ENCODE results near the gene CCDC60.

The CCDC60 gene

GRCh38 chr12:119327471-119327870 is 7.1 kb upstream of the CCDC60 start:
- TF ChIP-seq, protein P1, sequence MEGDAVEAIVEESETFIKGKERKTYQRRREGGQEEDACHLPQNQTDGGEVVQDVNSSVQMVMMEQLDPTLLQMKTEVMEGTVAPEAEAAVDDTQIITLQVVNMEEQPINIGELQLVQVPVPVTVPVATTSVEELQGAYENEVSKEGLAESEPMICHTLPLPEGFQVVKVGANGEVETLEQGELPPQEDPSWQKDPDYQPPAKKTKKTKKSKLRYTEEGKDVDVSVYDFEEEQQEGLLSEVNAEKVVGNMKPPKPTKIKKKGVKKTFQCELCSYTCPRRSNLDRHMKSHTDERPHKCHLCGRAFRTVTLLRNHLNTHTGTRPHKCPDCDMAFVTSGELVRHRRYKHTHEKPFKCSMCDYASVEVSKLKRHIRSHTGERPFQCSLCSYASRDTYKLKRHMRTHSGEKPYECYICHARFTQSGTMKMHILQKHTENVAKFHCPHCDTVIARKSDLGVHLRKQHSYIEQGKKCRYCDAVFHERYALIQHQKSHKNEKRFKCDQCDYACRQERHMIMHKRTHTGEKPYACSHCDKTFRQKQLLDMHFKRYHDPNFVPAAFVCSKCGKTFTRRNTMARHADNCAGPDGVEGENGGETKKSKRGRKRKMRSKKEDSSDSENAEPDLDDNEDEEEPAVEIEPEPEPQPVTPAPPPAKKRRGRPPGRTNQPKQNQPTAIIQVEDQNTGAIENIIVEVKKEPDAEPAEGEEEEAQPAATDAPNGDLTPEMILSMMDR (IDR thresholded peaks at IDR 0.05; ENCODE audit: control extremely low read depth, extremely low read depth, low read depth, missing control alignments): no peak
- CTCF ChIA-PET: no interaction called here
- POLR2A ChIA-PET: no interaction called here

DNA sequence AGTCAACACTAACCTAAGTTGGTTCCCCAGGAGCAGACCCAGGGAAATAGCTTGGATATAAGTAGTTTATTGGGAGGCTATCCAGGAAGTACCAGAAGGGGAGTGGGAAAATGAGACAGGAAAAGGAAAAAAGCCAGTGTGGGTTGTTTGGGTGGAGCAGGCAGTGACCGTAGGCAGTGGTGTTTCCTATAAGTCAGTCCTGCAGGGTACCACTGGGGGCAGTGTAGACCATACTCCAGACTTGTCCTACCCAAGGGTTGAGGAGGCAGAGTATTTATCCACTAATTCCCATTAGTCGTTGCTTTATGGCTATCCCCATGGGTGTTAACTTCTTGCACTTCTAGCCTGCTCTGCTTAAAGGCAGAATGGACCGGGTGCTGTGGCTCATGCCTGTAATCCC is 6.4 kb upstream of the CCDC60 start:
- POLR2A ChIA-PET: no interaction called here
- DNase-seq (ENCODE audit: extremely low spot score): no peak
- CTCF ChIA-PET: no interaction called here
- TF ChIP-seq, protein P1 (IDR thresholded peaks at IDR 0.05; ENCODE audit: control extremely low read depth, extremely low read depth, low read depth, missing control alignments): no peak

More at GRCh38 chr12:119327471-119327870, 7.1 kb upstream of the CCDC60 start:
- DNase-seq (ENCODE audit: extremely low spot score): no peak

DNA sequence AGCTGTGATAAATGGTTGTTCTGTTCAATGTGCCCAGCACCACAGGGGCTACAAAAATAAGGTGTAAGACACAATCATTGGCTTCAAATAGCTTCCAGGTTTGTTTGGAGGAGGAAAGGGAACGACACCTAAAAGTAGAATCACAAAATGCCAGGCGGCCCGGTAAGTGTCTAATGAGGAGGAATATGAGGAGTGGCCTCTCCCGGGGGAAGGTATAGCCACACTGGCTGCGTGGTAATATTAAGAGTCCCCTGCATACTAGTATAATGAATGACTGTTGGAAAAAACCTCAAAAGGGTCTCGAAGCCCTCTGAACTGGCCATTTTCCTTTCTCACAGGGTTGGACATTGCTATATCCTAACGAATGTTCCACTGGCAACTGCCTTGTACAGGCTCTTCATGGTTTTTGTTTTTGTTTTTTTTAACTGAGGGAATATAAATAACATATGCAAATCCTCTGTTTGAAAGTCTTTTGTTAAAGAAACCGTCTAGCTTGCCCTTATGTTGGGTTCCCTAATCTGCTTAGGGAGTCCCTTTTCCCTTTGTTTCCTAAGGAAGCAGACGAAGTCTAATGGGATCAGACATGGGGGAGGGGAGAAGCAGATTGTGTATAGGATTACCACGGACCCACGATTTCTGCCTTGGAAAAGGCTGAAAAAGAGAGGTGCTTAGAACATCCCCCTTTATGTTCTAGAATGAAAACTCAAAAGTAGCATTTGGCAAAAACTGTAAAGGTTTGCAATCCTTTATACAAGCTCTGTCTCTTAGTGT is 4.2 kb downstream of the CCDC60 start:
- TF ChIP-seq, protein P1 (IDR thresholded peaks at IDR 0.05; ENCODE audit: control extremely low read depth, extremely low read depth, low read depth, missing control alignments): no peak
- ChIA-PET POLR2A (no interaction called here), CTCF (interaction anchor here (1.1 kb wide), 1 partner anchor 74 kb away, joined by 4 read pairs; no protein-coding TSS in a partner anchor)
- DNase-seq (ENCODE audit: extremely low spot score): no peak

DNA sequence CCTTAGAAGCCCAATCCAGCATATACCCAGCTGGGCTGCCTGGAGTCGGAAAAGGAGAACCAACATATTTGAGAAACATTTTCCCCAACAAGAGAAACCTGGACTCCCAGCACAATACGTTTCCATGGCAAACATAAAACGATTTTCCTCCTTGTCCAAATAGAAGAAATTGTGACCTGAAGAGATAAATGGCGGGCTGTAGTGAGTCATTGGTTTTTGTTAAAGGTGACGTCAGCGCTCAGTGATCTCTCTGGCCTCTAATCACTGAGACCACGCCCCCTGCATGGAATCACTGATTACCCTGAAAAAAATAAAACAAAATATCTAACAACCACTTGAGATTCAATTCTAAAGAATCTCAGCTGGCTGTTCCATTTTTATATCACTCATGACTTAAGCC is 6.0 kb downstream of the CCDC60 start:
- ChIA-PET POLR2A (no interaction called here), CTCF (no interaction called here)
- DNase-seq (ENCODE audit: extremely low spot score): no peak
- TF ChIP-seq, protein P1 (IDR thresholded peaks at IDR 0.05; ENCODE audit: control extremely low read depth, extremely low read depth, low read depth, missing control alignments): no peak

- CTCF ChIA-PET: no interaction called here
Observed at GRCh38 chr12:119341020-119341419, 6.5 kb downstream of the CCDC60 start.

GRCh38 chr12:119341988-119342387 is 7.5 kb downstream of the CCDC60 start:
- TF ChIP-seq, protein P1 (IDR thresholded peaks at IDR 0.05; ENCODE audit: control extremely low read depth, extremely low read depth, low read depth, missing control alignments): no peak
- no peak for DNase-seq (ENCODE audit: extremely low spot score)
- POLR2A ChIA-PET: no interaction called here
- CTCF ChIA-PET: no interaction called here

More at GRCh38 chr12:119341020-119341419, 6.5 kb downstream of the CCDC60 start:
- POLR2A ChIA-PET: no interaction called here
- no peak for DNase-seq (ENCODE audit: extremely low spot score)
- TF ChIP-seq, protein P1 (IDR thresholded peaks at IDR 0.05; ENCODE audit: control extremely low read depth, extremely low read depth, low read depth, missing control alignments): no peak

All from GM10248 (cell line).